MG63 (cell line): ENCODE data around the gene AQP3. TPM values are rescaled to one million over a fixed set of nuclear protein-coding genes. Genes with fewer than 3 reads are reported as not detected.
A peak's percentile ranks its signal among the peaks of the same experiment; 100 is the strongest.
"Not testable (repeated sequence)": the region's sequence is repeated elsewhere in the genome, so short reads cannot be mapped to it uniquely, and the experiment has no call there.

Experiments
- DNase-seq: peaks from one replicate; pipeline ENCODE4 v3.0.0-alpha.2; 2020
- H3K27me3 ChIP-seq: fragments of 250-450 bp; sonication (Bioruptor Pico); 2 replicates; pipeline ENCODE4 v1.5.1; 2020; ENCODE audit warnings: mild to moderate bottlenecking, moderate library complexity
- H3K36me3 ChIP-seq: fragments of 250-450 bp; sonication (Bioruptor Pico); 2 replicates; pipeline ENCODE4 v1.5.1; 2020; ENCODE audit warnings: mild to moderate bottlenecking, moderate library complexity
- H3K4me3 ChIP-seq: fragments of 250-450 bp; sonication (Bioruptor Pico); 2 replicates; pipeline ENCODE4 v1.5.1; 2020; ENCODE audit warnings: mild to moderate bottlenecking, moderate library complexity
- H3K9me3 ChIP-seq: fragments of 250-450 bp; sonication (Bioruptor Pico); 2 replicates; pipeline ENCODE4 v1.5.1; 2020; ENCODE audit warnings: mild to moderate bottlenecking, moderate library complexity
- total RNA-seq: library from RNA; depleted of rRNA; stranded (reverse); fragments of >200 nt; shearing (Covaris generic); gene quantifications from 2 replicates; pipeline ENCODE4 v1.2.3, GENCODE V29; 2014; ENCODE audit warnings: low replicate concordance

The AQP3 gene
- total RNA-seq, 1 experiment from 2014 or later = not detected

GRCh38 chr9:33467526-33467925 is 20.1 kb upstream of the AQP3 start:
- H3K27me3 ChIP-seq = no peaks in the 10 kb centered on the region
- peaks cover 61% of the 10 kb centered on the region for H3K36me3 ChIP-seq
- no peak for DNase-seq
- H3K9me3 ChIP-seq = no peaks in the 10 kb centered on the region
- no peak overlapping the region for H3K4me3 ChIP-seq

GRCh38 chr9:33466565-33467495 is 19.4 kb upstream of the AQP3 start:
- DNase-seq = peak; percentile 16
- no peaks in the 10 kb centered on the region for H3K9me3 ChIP-seq
- H3K36me3 ChIP-seq = peaks cover 56% of the 10 kb centered on the region
- H3K4me3 ChIP-seq = no peak overlapping the region
- no peaks in the 10 kb centered on the region for H3K27me3 ChIP-seq

DNA sequence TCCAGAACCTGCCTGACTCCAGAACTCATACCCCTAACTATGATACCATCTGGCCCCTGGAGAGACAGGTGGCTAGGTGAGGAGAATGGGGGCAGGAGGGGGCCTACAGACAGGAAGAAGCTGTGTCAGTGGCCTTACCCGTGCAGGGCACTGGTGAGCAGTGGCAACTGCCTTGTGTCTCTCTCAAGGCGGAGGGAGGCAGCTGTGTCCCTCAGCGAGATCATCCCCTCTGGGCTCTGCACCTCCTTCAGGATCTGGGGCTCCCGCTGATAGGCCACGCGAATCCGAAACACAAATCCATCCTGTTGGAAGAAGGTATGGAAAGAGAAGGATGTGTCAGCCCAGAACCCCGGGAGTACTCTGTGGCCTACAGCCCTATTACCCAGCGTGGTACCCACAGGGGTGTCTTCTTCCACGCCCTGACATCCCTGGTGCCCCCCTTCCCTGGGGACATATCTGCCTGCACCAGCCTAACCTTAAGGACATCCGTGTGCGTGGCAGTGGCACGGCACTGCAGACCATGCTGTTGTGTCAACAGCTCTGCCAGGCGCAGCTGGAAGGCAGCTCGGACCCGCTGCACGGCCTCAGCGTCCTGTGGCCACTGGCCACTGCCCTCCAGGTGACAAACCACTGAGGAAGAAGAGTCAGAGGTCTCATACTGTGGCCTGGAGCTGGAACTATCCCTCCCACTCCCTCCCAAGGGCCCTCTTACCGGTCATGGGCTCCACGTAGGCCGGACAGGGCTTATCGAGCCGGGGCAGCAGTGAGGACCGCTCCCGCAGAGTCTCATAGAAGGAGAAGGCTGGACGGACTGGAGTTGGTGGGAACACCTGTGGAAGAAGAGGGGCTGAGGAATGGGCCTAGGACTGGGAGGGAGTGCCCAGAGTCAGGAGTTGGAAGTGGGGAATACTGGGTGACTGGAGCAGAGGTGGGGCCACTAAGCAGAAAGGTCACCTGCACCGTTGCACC is 18.5 kb upstream of the AQP3 start:
- Histone ChIP-seq H3K9me3 (no peaks in the 10 kb centered on the region), H3K27me3 (no peaks in the 10 kb centered on the region), H3K36me3 (peaks cover 50% of the 10 kb centered on the region), H3K4me3 (no peak overlapping the region)
- no peak for DNase-seq

- Histone ChIP-seq H3K27me3 (no peaks in the 10 kb centered on the region), H3K4me3 (no peak overlapping the region), H3K9me3 (no peaks in the 10 kb centered on the region), H3K36me3 (peaks cover 48% of the 10 kb centered on the region)
- DNase-seq = no peak
Observed at GRCh38 chr9:33465096-33465495, 17.7 kb upstream of the AQP3 start.

- no peaks in the 10 kb centered on the region for H3K9me3 ChIP-seq
- no peak overlapping the region for H3K4me3 ChIP-seq
- peaks cover 41% of the 10 kb centered on the region for H3K36me3 ChIP-seq
- DNase-seq = no peak
- H3K27me3 ChIP-seq = no peaks in the 10 kb centered on the region
Observed at GRCh38 chr9:33464045-33464636, 16.7 kb upstream of the AQP3 start.

DNA sequence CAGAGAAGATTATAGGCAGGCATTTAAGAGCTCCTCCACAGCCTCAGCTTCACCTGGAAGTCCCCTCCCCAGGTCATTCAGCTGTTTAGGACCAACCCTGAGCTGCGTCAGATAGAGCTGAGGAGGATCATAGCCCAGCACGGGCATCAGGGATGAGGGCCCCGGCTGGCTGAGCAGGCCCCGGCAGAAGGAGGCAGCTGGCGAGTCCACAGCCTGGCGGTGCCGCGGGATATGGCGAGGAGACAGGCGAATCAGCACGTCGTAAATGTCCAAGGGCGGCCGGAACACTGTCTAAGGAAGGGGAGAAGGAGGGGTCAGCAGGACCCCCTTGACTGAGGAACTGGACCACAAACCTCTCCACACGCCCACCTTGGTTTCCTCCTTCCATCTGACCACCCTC is 15.8 kb upstream of the AQP3 start:
- no peak for DNase-seq
- Histone ChIP-seq H3K36me3 (peaks cover 35% of the 10 kb centered on the region), H3K4me3 (no peak overlapping the region)

DNA sequence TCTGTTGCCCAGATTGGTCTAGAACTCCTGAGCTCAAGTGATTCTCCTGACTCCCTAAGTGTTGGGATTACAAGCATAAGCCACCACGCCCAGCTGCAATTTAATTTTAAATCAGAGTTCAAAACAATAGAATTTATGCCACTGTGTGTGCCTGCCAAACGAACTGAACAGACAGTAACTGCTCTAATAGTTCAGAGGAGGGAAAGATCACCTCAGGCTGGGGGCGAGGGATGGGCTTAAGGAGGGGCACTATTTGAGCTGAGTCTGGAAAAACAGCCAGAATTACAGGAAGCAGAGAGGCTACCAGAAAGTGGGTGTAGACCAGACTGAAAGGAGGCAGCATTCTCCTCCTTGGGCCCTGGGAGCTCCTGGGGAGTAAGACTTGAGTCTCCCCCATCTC is 14.1 kb upstream of the AQP3 start:
- Histone ChIP-seq H3K4me3 (no peak overlapping the region), H3K27me3 (no peaks in the 10 kb centered on the region), H3K36me3 (peaks cover 22% of the 10 kb centered on the region), H3K9me3 (no peaks in the 10 kb centered on the region)
- DNase-seq = no peak

More for the DNA sequence above, 15.8 kb upstream of the AQP3 start:
- Histone ChIP-seq H3K9me3 (no peaks in the 10 kb centered on the region), H3K27me3 (no peaks in the 10 kb centered on the region)

DNA sequence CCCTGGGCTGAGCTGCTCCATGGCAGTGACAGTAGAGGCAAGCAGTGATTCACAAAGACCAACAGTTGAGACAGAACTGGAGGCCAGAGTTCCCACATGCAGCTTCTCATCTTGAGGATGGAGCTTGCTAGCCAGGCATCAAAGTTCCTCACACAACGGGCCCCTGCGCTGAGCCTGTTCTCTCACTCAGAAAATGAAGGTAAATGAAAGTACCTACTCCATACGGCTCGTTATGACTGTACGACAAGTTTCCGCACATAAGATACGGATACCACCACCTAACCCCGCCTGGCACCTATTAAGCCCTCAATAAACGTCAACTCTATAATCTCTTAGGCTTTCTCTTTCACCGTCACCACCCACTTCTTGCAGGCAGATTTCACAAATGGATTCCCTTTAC is 13.5 kb upstream of the AQP3 start:
- peaks cover 18% of the 10 kb centered on the region for H3K36me3 ChIP-seq

DNA sequence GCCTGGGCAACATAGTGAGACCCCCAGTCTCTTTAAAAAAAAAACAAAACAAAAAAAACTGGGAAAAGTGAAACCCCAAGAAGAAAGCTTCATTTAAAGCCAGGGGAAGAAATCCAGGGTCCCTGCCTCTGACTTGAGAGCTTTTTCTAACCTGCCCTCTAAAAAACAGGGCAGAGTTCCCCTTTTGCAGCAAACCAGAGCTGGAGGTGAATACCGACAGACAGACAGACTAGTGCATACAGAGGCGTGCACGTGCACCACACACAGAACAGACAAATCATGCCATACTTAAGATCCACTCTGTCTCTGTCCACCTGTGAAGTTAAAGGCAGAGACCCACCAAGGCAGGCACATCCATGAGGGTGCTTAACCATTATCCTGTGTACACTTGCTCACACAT is 11.7 kb upstream of the AQP3 start:
- Histone ChIP-seq H3K27me3 (no peaks in the 10 kb centered on the region), H3K9me3 (no peaks in the 10 kb centered on the region), H3K4me3 (no peak overlapping the region), H3K36me3 (peaks cover 3% of the 10 kb centered on the region)
- no peak for DNase-seq

More for the DNA sequence above, 13.5 kb upstream of the AQP3 start:
- no peak for DNase-seq
- no peaks in the 10 kb centered on the region for H3K9me3 ChIP-seq
- H3K27me3 ChIP-seq = no peaks in the 10 kb centered on the region
- H3K4me3 ChIP-seq = no peak overlapping the region

- H3K36me3 ChIP-seq = peaks cover 3% of the 10 kb centered on the region
- no peaks in the 10 kb centered on the region for H3K9me3 ChIP-seq
- no peak overlapping the region for H3K4me3 ChIP-seq
- H3K27me3 ChIP-seq = no peaks in the 10 kb centered on the region
- no peak for DNase-seq
Observed at GRCh38 chr9:33458444-33458843, 11.1 kb upstream of the AQP3 start.

- no peak for DNase-seq
- no peaks in the 10 kb centered on the region for H3K9me3 ChIP-seq
- H3K36me3 ChIP-seq = no peaks in the 10 kb centered on the region
- no peak overlapping the region for H3K4me3 ChIP-seq
- no peaks in the 10 kb centered on the region for H3K27me3 ChIP-seq
Observed at GRCh38 chr9:33455945-33456344, 8.6 kb upstream of the AQP3 start.

DNA sequence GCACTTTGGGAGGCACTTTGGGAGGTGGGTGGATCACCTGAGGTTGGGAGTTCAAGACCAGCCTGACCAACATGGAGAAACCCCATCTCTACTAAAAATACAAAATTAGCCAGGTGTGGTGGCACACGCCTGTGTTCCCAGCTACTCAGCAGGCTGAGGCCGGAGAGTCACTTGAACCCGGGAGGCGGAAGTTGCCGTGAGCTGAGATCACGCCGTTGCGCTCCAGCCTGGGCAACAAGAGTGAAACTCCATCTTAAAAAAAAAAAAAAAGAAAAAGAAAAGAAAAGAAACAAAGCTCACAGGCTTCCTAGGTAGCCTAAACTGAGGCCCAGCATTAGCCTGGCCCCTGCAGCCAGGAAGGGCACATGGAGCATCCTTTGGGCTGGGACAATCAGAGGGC is 8.1 kb upstream of the AQP3 start:
- not testable (repeated sequence) for H3K9me3 ChIP-seq, H3K27me3 ChIP-seq, DNase-seq, H3K36me3 ChIP-seq, H3K4me3 ChIP-seq

DNA sequence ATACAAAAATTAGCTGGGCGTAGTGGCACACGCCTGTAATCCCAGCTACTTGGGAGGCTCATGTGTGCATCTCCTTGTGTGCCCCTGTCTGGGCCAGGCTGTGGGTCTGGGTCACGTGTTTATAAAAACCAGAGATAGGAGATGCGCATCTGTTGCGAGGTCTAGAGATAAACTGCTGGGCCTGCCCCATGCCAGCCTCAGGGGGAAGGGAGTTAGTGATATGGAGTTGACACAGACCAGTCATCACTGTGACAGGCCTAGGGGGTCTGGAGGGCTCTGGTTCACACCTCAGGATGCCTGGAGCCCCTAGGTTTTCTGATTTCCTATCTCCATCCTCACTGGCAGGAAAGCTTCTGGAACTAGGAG is 7.3 kb upstream of the AQP3 start:
- H3K36me3 ChIP-seq, H3K4me3 ChIP-seq, H3K9me3 ChIP-seq, DNase-seq, H3K27me3 ChIP-seq: not testable (repeated sequence)

GRCh38 chr9:33453999-33454660 is 6.7 kb upstream of the AQP3 start:
- no peak overlapping the region for H3K4me3 ChIP-seq
- H3K9me3 ChIP-seq = no peaks in the 10 kb centered on the region
- no peak for DNase-seq
- H3K27me3 ChIP-seq = no peaks in the 10 kb centered on the region
- no peaks in the 10 kb centered on the region for H3K36me3 ChIP-seq

DNA sequence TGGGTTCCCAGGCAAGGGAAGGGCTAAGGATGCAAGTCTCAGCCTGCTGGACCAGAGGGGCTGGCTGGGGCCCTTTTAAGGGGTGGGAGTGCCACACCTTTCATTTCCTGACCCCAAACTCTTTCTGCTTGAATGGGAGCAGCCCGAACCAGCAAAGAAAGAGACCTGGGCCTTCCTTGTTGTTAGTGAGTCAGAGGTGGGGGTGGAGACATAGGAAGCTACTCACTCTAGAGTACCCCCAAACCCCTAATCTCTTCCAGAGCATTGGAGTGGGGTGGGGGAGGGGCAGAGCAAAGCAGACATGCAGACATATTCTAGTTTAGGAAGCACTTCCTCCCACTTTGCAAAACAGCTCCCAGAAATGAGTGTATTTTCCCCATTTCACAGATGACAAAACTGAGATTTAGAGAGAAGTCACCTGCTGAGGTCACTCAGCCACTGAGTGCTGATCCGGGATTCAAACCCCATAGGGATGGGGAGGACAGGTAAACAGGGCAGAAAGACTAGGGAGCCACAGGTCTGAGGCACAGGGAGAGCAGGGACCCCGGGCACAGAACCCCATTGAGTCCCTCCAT is 6.0 kb upstream of the AQP3 start:
- no peaks in the 10 kb centered on the region for H3K36me3 ChIP-seq
- DNase-seq = no peak
- H3K9me3 ChIP-seq = no peaks in the 10 kb centered on the region
- H3K27me3 ChIP-seq = no peaks in the 10 kb centered on the region
- no peak overlapping the region for H3K4me3 ChIP-seq

DNA sequence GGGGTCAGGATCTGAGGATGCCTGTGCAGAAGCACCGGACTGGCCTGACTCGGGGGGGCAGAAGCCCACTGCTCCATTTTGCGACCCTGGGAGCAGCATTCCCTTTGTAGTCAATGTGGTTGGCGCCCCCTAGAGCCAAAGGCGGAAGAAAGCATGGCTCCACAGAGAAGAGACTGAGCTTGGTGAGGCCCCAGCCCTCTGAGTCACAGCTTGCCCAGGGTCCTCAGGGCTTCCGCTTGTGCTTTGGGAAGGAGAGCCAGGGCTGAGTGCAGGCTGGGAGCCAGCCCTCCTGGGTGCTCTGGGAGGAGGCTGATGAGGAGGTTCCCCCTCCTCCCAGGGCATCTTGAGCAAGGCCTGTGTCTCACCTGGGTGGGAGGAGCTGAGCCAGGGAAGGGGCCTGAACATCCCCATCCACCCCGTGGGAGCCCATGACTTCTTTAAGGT is 5.5 kb upstream of the AQP3 start:
- H3K9me3 ChIP-seq = no peaks in the 10 kb centered on the region
- H3K27me3 ChIP-seq = no peaks in the 10 kb centered on the region
- H3K36me3 ChIP-seq = no peaks in the 10 kb centered on the region
- peak; percentile 88 for DNase-seq
- no peak overlapping the region for H3K4me3 ChIP-seq
